Smooth muscle cell (in vitro differentiated cells): ENCODE results near the gene NCOA3. TPM values are rescaled to one million over a fixed set of nuclear protein-coding genes. Genes with fewer than 3 reads are reported as not detected.
"Not testable (repeated sequence)": the region's sequence is repeated elsewhere in the genome, so short reads cannot be mapped to it uniquely, and the experiment has no call there.

Experiments used
- DNase-seq: peaks from one replicate; lab custom pipeline; 2025; ENCODE audit not compliant: unreplicated experiment; lab: John Stamatoyannopoulos, UW
- H2AFZ ChIP-seq: fragments of 200-600 bp; sonication (generic); 2 replicates; pipeline ENCODE4 v1.6.0; 2016; ENCODE audit warnings: antibody characterized with exemption, low read depth, mild to moderate bottlenecking
- H3F3A ChIP-seq: fragments of 200-600 bp; sonication (generic); 2 replicates; pipeline ENCODE4 v1.6.0; 2017; ENCODE audit warnings: antibody characterized with exemption, low read depth
- H3K27ac ChIP-seq: fragments of 200-600 bp; sonication (generic); 2 replicates; pipeline ENCODE4 v1.5.1; 2016; ENCODE audit warnings: low read depth, mild to moderate bottlenecking
- H3K27me3 ChIP-seq: fragments of 200-600 bp; sonication (generic); 2 replicates; pipeline ENCODE4 v1.6.1; 2016; ENCODE audit warnings: low read depth, mild to moderate bottlenecking
- H3K36me3 ChIP-seq: fragments of 200-600 bp; sonication (generic); 2 replicates; pipeline ENCODE4 v1.5.1; 2016; ENCODE audit warnings: low read depth
- H3K4me1 ChIP-seq: fragments of 200-600 bp; sonication (generic); 2 replicates; pipeline ENCODE4 v1.5.1; 2016; ENCODE audit warnings: low read depth
- H3K4me2 ChIP-seq: fragments of 200-600 bp; sonication (generic); 2 replicates; pipeline ENCODE4 v1.6.0; 2016; ENCODE audit warnings: mild to moderate bottlenecking
- H3K4me3 ChIP-seq: fragments of 200-600 bp; sonication (generic); 2 replicates; pipeline ENCODE4 v1.5.1; 2016; ENCODE audit warnings: mild to moderate bottlenecking
- H3K79me2 ChIP-seq: fragments of 200-600 bp; sonication (generic); 2 replicates; pipeline ENCODE4 v1.6.0; 2016; ENCODE audit warnings: low read depth, mild to moderate bottlenecking
- H3K9ac ChIP-seq: fragments of 200-600 bp; sonication (generic); 2 replicates; pipeline ENCODE4 v1.6.0; 2016; ENCODE audit warnings: low read depth
- H3K9me3 ChIP-seq: fragments of 200-600 bp; sonication (generic); replicated peaks from 2 replicates; pipeline ENCODE4 v1.5.1; 2016; ENCODE audit warnings: low read depth
- H4K20me1 ChIP-seq: fragments of 200-600 bp; sonication (generic); 2 replicates; pipeline ENCODE4 v1.6.0; 2016; ENCODE audit warnings: low read depth
- CTCF ChIP-seq: fragments of 200-600 bp; sonication (generic); IDR thresholded peaks from 2 replicates; pipeline ENCODE4 v1.5.1; 2017; ENCODE audit warnings: borderline replicate concordance, mild to moderate bottlenecking, antibody characterized with exemption; ENCODE audit not compliant: insufficient read depth, poor library complexity, severe bottlenecking
- WGBS: methylation state at CpG from one replicate; pipeline ENCODE4 v1.1.7; 2016; ENCODE audit warnings: low lambda C conversion rate; 5-methylcytosine and 5-hydroxymethylcytosine counted together
- polyA plus RNA-seq: library from polyadenylated mRNA; unstranded; fragments of >200 nt; fragmentation: Nextera tagmentation; extraction: Ambion mirVana; gene quantifications from 2 replicates; pipeline ENCODE4 v1.2.1, GENCODE V29; 2016
- total RNA-seq: library from RNA; depleted of rRNA; stranded (reverse); fragments of >200 nt; gene quantifications from 2 replicates; pipeline ENCODE4 v1.2.3, GENCODE V29; 2014

NCOA3 gene
- total and polyA plus RNA-seq, 2 experiments from 2014 or later, result 6.0 to 28.4 TPM

GRCh38 chr20:47588158-47588557 lies 86.5 kb downstream of the NCOA3 start:
- H3F3A ChIP-seq, result peaks cover 7% of the 10 kb centered on the region
- H3K36me3 ChIP-seq, result no peaks in the 10 kb centered on the region
- H3K9ac ChIP-seq, result no peak overlapping the region
- no peak for DNase-seq
- no peak overlapping the region for H3K27ac ChIP-seq
- no peak for TF ChIP-seq CTCF
- WGBS, result over 99% methylated on average over 7 of the region's 8 CpGs
- H3K79me2 ChIP-seq, result peaks cover 19% of the 10 kb centered on the region
- H3K4me2 ChIP-seq, result no peak overlapping the region
- no peaks in the 10 kb centered on the region for H3K9me3 ChIP-seq
- no peak overlapping the region for H3K4me3 ChIP-seq
- no peaks in the 10 kb centered on the region for H3K4me1 ChIP-seq
- peaks cover 51% of the 10 kb centered on the region for H4K20me1 ChIP-seq
- no peaks in the 10 kb centered on the region for H3K27me3 ChIP-seq
- H2AFZ ChIP-seq, result no peak overlapping the region

- H2AFZ ChIP-seq, result no peak overlapping the region
- 94% methylated on average over 1 of the region's 1 CpG for WGBS
- H3K9me3 ChIP-seq, result no peaks in the 10 kb centered on the region
- H3K79me2 ChIP-seq, result peaks cover 31% of the 10 kb centered on the region
- no peak overlapping the region for H3K9ac ChIP-seq
- DNase-seq, result no peak
- TF ChIP-seq CTCF, result no peak
- no peaks in the 10 kb centered on the region for H3K36me3 ChIP-seq
- no peaks in the 10 kb centered on the region for H3K27me3 ChIP-seq
- H3K4me1 ChIP-seq, result no peaks in the 10 kb centered on the region
- peaks cover 7% of the 10 kb centered on the region for H3F3A ChIP-seq
- peaks cover 44% of the 10 kb centered on the region for H4K20me1 ChIP-seq
- H3K27ac ChIP-seq, result no peak overlapping the region
- no peak overlapping the region for H3K4me3 ChIP-seq
- no peak overlapping the region for H3K4me2 ChIP-seq
These were observed 89.5 kb downstream of the NCOA3 start for GRCh38 chr20:47591231-47591630.

- no peaks in the 10 kb centered on the region for H3K27me3 ChIP-seq
- H3K4me1 ChIP-seq, result no peaks in the 10 kb centered on the region
- H3K27ac ChIP-seq, result no peak overlapping the region
- over 99% methylated on average over 6 of the region's 6 CpGs for WGBS
- H3K4me3 ChIP-seq, result no peak overlapping the region
- peaks cover 7% of the 10 kb centered on the region for H3F3A ChIP-seq
- peaks cover 49% of the 10 kb centered on the region for H3K79me2 ChIP-seq
- TF ChIP-seq CTCF, result no peak
- no peaks in the 10 kb centered on the region for H3K9me3 ChIP-seq
- DNase-seq, result no peak
- no peak overlapping the region for H3K9ac ChIP-seq
- H2AFZ ChIP-seq, result no peak overlapping the region
- no peak overlapping the region for H3K4me2 ChIP-seq
- no peaks in the 10 kb centered on the region for H3K36me3 ChIP-seq
- peaks cover 34% of the 10 kb centered on the region for H4K20me1 ChIP-seq
These were observed 92.5 kb downstream of the NCOA3 start for GRCh38 chr20:47594157-47594556.

- not testable (repeated sequence) for H3K27me3 ChIP-seq, DNase-seq, H3K9me3 ChIP-seq, H3K4me2 ChIP-seq, H3K9ac ChIP-seq, H3K27ac ChIP-seq, H3K4me3 ChIP-seq, H3K36me3 ChIP-seq, H3K4me1 ChIP-seq, H3F3A ChIP-seq, H2AFZ ChIP-seq
- WGBS, result 97% methylated on average over 10 of the region's 10 CpGs
- peaks cover 28% of the 10 kb centered on the region for H4K20me1 ChIP-seq
- peaks cover 54% of the 10 kb centered on the region for H3K79me2 ChIP-seq
These were observed 93.5 kb downstream of the NCOA3 start for GRCh38 chr20:47595138-47595537.
